HG03439 (cell line): Measurements from ENCODE around the gene SCRT2.
"Not testable (repeated sequence)": the region's sequence is repeated elsewhere in the genome, so short reads cannot be mapped to it uniquely, and the experiment has no call there.

Source experiments
- ATAC-seq: cut with Tn5 transposase; IDR thresholded peaks from one replicate; pipeline ENCODE4 v1.9.1; 2021; ENCODE audit warnings: mild to moderate bottlenecking, moderate library complexity; ENCODE audit not compliant: unreplicated experiment

The SCRT2 gene

GRCh38 chr20:653590-654416 is 21.8 kb downstream of the SCRT2 start:
- no peak for ATAC-seq

- ATAC-seq = peak; percentile 87
Observed at GRCh38 chr20:653110-653589, 22.5 kb downstream of the SCRT2 start, which contains the start of gene SRXN1. Gene SRXN1, minus strand, starts transcription at chr20:653200. Its CDS starts 15 bp downstream, at chr20:653185.

- peak; percentile 4 for ATAC-seq
Observed at GRCh38 chr20:652615-653109, 22.9 kb downstream of the SCRT2 start.

GRCh38 chr20:651713-652614 is 23.6 kb downstream of the SCRT2 start:
- no peak for ATAC-seq

GRCh38 chr20:650954-651353 is 24.6 kb downstream of the SCRT2 start:
- ATAC-seq = no peak

GRCh38 chr20:650281-650680 is 25.3 kb downstream of the SCRT2 start:
- no peak for ATAC-seq

GRCh38 chr20:647479-648019 is 28.1 kb downstream of the SCRT2 start:
- no peak for ATAC-seq

GRCh38 chr20:646868-647233 is 28.8 kb downstream of the SCRT2 start:
- ATAC-seq = no peak

GRCh38 chr20:646107-646867 is 29.3 kb downstream of the SCRT2 start:
- no peak for ATAC-seq

- ATAC-seq = peak; percentile 55
Observed at GRCh38 chr20:645318-646106, 30.1 kb downstream of the SCRT2 start.

- no peak for ATAC-seq
Observed at GRCh38 chr20:644692-645317, 30.8 kb downstream of the SCRT2 start.

GRCh38 chr20:642398-643174 is 33.0 kb downstream of the SCRT2 start:
- no peak for ATAC-seq

GRCh38 chr20:642013-642397 is 33.6 kb downstream of the SCRT2 start:
- ATAC-seq = not testable (repeated sequence)

GRCh38 chr20:641516-641875 is 34.1 kb downstream of the SCRT2 start:
- no peak for ATAC-seq

GRCh38 chr20:640674-641515 is 34.7 kb downstream of the SCRT2 start:
- ATAC-seq = no peak

- no peak for ATAC-seq
Observed at GRCh38 chr20:638579-638978, 37.0 kb downstream of the SCRT2 start.

GRCh38 chr20:637559-637958 is 38.0 kb downstream of the SCRT2 start:
- no peak for ATAC-seq

GRCh38 chr20:635893-636338 is 39.7 kb downstream of the SCRT2 start:
- no peak for ATAC-seq
